ENCODE results near the gene FEM1A. TPM values are rescaled to one million over a fixed set of nuclear protein-coding genes. Genes with fewer than 3 reads are reported as not detected.

Gene FEM1A, protein sequence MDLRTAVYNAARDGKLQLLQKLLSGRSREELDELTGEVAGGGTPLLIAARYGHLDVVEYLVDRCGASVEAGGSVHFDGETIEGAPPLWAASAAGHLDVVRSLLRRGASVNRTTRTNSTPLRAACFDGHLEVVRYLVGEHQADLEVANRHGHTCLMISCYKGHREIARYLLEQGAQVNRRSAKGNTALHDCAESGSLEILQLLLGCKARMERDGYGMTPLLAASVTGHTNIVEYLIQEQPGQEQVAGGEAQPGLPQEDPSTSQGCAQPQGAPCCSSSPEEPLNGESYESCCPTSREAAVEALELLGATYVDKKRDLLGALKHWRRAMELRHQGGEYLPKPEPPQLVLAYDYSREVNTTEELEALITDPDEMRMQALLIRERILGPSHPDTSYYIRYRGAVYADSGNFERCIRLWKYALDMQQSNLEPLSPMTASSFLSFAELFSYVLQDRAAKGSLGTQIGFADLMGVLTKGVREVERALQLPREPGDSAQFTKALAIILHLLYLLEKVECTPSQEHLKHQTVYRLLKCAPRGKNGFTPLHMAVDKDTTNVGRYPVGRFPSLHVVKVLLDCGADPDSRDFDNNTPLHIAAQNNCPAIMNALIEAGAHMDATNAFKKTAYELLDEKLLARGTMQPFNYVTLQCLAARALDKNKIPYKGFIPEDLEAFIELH
- 13.2 and 14.0 TPM in 2 replicates for total RNA-seq

DNA sequence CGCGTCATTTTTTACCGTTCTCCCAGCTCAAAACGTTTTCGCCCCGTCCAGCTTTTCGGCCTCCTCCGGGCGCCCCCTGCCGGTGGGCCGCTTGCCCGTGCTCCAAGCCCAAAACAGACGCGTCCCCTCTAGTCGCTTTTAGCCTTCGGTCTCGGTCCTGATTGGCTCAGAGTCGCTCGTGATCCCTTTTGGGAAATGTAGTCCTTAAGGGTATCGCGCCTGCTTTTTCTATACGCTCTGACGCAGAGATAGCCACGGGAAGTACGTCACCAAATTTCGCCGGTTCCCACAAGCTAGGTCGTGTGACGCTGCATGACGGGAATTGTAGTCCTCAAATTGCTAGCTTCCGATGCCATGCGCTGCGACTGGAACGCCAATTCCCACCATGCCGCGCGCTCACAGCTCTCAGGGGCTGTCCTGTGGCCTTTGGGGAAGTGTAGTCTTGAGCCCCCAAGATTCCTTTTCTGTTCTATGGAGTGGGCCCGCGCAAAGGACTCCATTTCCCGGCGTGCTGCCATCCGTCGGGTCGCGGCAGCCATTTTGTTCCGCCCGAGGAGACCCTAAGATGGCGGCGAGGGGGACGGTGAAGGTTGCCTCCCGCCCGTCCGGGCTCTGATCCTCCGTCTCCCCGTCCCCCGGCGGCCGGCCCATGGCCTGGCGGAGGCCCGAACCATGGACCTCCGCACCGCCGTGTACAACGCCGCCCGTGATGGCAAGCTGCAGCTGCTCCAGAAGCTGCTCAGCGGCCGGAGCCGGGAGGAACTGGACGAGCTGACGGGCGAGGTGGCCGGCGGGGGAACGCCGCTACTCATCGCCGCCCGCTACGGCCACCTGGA is at the start of gene FEM1A:
FEM1A (plus strand) TSS at position 552 of the 836 bp plus-strand sequence; CDS start at position 673, 121 bp downstream.

DNA sequence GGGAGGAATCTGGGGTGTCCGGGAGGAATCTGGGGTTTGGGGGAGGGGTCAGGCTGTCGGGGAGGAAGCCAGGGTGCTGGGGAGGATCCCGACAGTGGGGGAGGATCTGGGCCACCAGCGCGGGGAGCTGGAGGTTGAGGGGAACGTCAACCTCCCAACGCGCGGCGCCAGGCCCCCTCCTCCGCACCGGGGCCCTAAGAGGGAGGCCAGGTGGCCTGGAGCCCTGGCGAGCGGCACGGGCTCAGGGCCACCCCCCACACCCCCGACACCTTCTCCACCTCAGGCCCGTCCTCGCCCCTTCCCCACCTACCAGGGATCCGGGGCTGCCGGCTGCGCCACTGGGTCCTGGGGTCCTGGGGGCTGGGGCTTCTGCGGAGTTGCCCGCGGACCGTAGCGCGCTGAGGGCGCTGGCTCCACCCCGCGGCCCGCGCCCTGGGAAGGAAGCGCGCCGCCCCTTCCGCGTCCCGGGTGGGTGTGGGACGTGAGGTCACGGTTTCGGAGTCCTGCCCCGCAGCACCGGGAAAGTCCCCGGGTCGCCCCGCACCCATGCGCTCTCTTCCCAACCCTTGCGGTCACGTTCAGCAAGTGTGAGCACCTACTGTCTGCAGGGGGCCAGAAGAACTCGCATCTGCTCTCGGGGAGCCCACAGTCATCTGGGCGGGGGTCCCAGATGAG is 39.9 kb downstream of the FEM1A start, which contains the start of gene TICAM1:
TICAM1 (minus strand) TSS at position 409 of the 675 bp plus-strand sequence. CDS start 13,335 bp downstream, outside the sequence.

Other genes starting within 250 kb of the FEM1A start
- gene SEMA6B, start 232.1 kb upstream of the FEM1A start, total RNA-seq: 27.9 and 41.9 TPM in 2 replicates
- gene TNFAIP8L1, start 152.2 kb upstream of the FEM1A start, total RNA-seq: 61.8 and 96.2 TPM in 2 replicates
- gene MYDGF, start 121.4 kb upstream of the FEM1A start, total RNA-seq: 143 and 186 TPM in 2 replicates
- 11.7 and 12.1 TPM in 2 replicates for gene DPP9, start 67.9 kb upstream of the FEM1A start, total RNA-seq
- 2.5 and 2.6 TPM in 2 replicates for gene TICAM1, start 40.0 kb downstream of the FEM1A start, total RNA-seq
- gene PLIN3, start 75.9 kb downstream of the FEM1A start, total RNA-seq: 61.8 and 77.4 TPM in 2 replicates
- gene ARRDC5, start 111.2 kb downstream of the FEM1A start, total RNA-seq: not detected in 2 replicates
- gene UHRF1, start 117.8 kb downstream of the FEM1A start, total RNA-seq: 6.0 and 6.1 TPM in 2 replicates
- gene KDM4B, start 177.4 kb downstream of the FEM1A start, total RNA-seq: 9.6 and 10.4 TPM in 2 replicates

Measured in dermis lymphatic vessel endothelial cell (primary cell).